GM19240 (cell line): ENCODE measurements around the gene FIP1L1.
"Not testable (repeated sequence)": the region's sequence is repeated elsewhere in the genome, so short reads cannot be mapped to it uniquely, and the experiment has no call there.

ENCODE experiments used
- DNase-seq: peaks from one replicate; pipeline ENCODE4 v3.0.0; 2011; ENCODE audit warnings: low spot score; ENCODE audit not compliant: insufficient read length

Gene FIP1L1

DNA sequence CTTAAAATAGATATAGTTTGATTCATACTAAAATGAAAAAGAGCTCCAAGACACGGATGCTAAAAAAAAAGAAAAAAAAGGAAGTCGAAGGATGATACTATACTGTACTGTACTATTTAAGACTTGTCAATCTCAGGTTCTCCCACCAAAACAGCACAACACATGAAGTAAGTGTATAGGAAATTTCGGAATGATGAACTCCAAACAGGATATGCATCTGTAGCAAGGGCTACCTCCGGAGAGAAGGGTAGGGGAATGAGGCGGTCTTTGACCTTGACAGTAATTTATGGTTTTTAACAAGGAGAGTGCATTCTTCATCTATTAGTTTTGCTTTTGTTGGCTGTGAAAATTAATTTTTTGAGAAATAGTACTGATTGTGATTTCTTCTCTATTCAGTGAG, 541 bp upstream of the FIP1L1 start:
- no peak for DNase-seq

DNA sequence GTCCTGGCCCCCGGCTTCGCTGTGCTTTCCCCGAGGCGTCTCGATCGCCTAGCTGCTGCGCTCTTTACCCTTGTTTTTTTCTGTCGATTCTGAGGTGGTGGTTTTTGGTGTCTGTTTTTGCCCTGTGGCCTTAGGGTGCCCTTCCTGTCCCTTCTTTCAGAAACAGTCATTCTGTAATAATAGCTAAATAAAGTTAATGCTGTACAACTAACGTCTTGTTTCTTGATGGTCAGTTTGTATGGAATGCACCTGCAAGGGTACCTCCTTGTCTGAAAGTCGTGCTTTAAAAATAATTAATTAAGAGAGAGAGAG, 686 bp downstream of the FIP1L1 start:
- no peak for DNase-seq

DNA sequence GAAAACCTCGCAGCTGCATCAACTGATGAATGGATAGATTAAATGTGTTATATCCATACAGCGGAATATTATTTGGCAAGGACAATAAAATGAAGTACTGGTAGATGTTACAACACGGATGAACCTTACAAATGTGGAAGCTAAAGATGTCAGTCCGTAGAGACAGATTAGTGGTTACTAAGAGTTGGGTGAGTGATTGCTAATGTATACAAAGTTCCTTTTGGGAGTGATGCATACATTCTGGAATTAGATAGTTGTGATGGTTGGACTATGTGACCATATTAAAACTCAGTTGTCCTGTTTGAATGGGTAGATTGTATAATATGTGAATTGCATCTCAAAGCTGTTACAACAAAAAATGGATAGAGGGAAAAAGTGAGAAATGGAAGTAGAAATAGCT, 2.8 kb downstream of the FIP1L1 start:
- no peak for DNase-seq

DNA sequence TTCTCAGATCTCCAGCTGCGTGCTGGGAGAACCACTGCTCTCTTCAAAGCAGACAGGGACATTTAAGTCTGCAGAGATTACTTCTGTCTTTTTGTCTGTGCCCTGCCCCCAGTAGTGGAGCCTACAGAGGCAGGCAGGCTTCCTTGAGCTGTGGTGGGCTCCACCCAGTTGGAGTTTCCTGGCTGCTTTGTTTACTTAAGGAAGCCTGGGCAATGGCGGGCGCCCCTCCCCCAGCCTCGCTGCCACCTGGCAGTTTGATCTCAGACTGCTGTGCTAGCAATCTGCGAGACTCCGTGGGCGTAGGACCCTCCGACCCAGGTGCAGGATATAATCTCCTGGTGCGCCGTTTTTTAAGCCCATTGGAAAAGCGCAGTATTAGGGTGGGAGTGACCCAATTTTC, 32.0 kb downstream of the FIP1L1 start:
- DNase-seq: not testable (repeated sequence)

DNA sequence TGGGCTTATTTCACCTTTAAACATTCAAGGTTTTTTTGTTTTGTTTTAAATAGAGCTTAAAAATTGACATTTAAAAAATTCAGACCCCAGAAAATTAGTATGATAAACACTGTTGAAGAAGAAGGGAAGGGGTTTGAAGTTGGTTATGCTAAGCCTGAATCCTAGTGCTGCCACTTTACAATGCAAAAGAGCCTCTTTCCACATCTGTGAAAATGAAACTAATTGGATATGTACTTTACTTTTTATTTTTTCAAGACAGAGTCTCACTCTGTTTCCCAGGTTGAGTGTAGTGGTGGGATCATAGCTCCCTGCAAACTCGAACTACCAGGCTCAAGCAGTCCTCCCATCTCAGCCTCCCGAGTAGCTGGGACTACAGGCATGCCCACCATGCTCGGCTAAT, 41.8 kb downstream of the FIP1L1 start:
- no peak for DNase-seq

DNA sequence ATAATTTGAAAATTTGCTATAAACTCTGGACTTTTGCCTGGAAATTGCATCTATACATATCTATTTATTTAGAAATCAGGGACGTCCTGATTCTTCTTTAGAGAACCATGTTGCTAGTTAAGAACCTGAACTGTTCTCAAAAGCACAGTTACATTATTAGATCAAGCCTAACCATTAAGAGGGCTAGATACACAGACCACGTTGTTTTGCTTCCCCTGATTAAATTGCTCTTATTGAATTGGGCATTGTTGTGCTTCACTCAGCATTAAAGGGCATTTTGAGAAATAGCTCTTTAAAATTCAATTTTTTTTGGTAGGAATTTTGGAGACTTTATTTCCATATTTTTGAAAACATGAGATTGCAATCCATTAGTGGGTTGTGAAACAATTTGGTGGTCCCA, 44.4 kb downstream of the FIP1L1 start:
- DNase-seq: no peak

DNA sequence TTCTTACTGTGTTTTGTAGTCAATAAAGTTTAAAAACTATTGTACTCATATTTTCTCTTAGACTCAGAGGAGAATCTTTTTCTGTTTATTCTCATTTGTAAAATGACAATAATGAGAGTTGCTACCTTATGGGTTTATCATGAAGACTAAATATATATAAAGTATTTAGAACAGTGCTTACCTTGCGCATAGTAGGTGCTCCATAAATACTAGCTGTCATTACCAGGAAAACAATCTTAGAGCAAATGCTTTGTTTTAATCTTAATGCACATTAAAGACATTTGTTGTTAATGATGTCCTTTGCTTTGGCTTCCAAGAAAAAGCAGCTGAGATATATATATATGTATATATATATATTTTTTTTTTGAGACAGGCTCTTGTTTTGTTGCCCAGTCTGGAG, 44.9 kb downstream of the FIP1L1 start:
- DNase-seq: no peak

DNA sequence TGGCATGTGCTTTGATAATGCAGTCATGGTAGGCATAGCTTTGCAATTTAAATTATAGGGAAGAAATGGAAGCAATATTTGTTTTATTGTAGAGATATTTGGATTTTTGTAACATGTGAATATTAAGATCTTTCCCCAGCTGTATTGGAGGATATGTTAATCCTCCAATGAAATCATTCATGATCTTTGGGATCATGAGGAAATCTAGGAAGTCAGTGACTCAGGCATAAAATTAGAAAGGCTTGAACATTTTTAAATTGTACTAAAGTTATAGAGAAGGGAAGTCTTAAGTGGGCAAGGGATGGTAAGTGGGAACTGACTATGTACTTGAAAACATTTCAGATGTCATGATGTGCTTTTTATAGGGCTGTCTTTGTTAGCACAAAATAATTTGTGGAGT, 46.8 kb downstream of the FIP1L1 start:
- no peak for DNase-seq

DNA sequence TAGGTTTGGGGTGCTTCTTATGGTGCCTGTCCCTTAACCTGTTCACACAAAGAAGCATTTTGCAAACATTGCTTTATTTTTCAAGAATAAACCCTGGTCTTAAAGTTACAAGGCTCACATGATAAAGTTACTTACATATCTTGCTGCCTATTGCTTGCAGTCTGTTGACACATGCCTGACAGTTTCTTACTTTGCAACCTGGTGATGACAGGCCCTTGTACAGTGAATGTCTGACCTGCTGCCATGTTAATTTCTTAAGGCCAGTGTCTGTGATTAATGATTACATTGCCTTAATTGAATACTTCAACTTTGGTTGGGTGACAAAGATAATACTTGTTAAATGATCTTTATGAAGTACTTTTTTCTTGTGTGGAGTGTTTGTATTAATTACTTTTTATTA, 49.9 kb downstream of the FIP1L1 start:
- no peak for DNase-seq

DNA sequence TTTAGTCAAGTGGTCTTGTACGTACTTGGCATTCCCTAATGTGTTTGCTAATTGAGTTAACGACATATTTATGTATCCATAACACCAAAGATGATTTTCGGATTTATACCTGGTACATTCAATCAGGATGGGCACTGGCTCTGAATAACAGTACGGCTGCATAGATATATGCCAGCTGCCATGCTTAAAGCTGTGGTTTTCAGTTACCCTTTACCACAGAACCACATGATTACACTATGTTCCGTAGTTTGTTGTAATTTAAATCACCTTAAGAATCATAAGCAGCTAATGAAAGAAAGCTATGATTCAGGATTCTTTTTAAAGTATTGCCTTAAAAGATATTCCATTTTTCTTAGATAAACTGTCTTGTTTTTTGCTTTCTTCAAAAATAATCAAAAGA, 53.6 kb downstream of the FIP1L1 start:
- DNase-seq: no peak

DNA sequence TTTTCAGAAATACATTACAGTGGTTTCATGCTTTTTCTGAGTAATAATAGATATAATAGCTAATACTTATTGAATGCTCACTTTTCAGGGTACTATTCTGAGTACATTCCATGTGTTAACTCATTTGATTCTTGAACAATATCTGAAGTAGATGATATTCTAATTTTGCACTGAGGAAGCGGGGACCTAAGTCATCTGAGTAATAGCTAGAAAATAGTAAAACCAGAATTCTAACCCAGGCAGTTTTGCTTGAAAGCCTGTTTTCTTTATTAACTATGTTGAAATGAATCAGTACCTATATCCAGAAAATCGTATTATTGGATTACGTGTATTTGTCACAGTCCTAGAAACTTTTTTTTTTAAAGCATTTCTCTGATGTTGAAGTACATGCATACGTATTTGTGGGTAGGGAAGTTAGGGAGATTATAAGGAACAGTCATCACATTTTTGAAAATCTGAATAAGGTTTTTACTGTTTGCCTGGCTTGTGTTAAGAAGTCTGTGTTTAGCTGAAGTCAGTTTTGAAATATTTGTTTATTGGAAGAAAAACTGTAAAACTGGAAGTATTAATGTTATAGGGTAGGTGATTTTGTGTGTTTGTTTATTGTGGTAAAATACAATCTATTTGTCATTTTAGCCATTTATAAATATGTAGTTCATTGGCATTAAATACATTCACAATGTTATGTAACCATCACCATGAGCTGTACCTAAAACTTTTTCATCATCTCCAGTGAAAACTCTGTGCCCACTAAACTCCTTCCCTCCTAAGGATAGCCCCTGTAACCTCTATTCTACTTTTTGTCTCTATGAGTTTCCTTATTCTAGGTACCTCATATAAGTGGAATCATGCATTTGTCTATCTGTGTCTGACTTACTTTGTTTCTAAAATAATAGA, 55.3 kb downstream of the FIP1L1 start:
- no peak for DNase-seq

DNA sequence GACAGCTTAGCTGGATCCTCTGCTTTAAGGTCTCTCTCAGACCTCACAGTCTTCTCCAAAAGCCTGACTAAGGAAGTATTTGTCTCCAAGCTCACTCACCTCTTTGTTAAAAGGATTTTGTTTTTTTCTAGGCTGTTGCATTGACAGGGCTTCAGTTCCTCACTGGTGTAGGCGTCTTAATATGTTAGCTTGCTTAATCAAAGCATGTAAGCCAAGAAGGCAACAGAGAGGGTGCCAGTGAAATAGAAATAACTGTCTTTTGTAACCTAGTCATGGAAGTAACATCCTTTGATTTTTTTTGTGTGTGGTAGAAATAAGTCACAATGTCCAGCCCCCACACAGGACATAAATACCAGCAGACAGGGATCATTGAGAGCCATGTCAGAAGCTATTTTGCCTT, 58.8 kb downstream of the FIP1L1 start:
- no peak for DNase-seq

DNA sequence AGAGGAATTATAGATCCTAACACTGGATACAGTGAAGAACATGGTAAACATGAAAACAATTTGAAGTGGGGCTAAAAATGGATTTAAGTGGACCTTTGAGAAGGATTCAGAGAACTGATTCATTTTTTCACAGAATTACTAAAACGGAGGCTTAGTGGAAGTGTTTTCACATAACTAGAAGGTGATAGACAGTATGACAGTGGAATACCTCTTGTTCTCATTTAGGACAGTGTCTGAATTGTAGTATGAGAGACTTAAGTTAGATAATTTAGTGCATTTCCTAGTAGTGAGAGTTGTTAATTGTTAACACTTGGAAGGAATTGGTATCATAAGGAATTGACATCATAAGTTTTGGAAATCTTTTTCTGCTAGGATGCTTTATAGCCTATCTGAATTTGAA, 64.1 kb downstream of the FIP1L1 start:
- DNase-seq: no peak

DNA sequence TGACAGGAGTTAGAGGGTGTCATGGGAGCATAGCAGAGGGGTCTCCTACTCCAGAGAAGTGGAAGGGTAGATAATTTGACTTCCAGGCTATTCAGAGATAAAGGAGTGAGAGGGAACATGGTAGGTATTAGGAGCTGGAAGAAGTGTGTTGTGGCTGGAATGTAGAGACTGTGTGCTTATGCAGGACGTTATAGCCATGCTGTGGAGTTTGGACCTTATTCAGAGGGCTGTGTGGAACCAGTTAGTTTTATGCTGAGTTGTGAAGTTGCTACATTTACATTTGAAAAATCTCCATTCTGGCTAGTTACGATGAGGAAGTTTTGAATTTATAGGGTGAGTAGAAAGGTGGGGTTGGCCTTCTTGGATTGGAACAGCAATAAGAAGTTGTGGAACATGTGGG, 67.5 kb downstream of the FIP1L1 start:
- DNase-seq: no peak

DNA sequence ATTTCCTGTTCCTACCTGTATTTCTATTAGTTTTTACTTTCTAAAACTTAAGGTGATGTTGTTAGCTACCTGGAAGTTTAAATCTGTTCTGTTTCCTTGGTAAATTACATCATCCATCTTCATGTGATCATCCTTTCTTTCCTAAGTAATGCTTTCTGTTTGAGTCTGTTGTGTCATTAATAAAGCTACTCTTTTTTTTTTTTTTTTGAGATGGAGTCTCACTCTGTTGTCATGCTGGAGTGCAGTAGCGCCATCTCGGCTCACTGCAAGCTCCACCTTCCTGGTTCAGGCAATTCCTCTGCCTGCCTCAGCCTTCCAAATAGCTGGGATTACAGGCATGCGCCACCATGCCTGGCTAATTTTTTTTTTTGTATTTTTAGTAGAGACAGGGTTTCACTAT, 73.3 kb downstream of the FIP1L1 start:
- DNase-seq: no peak

DNA sequence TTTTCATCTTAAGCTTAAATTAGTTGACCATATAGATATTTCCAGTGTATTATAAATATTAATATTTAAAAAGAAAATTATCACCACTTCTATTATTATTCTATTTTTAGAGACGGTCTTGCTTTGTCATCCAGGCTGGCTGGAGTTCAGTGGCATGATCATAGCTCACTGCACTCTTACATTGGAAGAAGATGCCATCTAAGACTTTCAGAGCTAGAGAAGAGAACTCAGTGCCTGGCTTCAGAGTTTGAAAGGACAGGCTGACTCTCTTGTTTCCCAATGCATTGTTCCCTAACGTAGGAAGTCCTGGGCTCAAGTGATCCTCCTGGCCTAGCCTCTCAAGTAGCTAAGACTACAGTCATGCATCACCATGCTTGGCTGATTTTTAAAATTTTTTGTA, 75.9 kb downstream of the FIP1L1 start:
- DNase-seq: no peak

DNA sequence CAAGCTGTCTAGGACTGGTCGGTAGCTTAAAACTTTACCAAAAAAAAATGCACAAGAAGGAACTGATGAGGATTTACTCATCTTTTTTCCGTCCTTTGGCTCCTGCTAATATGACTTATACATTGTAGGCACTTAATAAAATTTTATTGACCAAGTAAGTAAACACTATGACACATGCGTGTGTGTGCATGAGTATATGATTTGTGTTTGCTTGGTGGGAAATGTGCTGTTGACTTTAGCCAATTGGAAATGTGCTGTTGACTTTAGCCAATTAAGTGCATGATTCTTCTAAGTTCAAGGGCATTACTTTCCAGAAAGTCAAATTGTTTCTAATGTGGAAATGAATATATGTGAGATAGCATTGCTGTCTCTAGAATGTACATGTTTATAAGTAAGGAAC, 78.3 kb downstream of the FIP1L1 start:
- no peak for DNase-seq

DNA sequence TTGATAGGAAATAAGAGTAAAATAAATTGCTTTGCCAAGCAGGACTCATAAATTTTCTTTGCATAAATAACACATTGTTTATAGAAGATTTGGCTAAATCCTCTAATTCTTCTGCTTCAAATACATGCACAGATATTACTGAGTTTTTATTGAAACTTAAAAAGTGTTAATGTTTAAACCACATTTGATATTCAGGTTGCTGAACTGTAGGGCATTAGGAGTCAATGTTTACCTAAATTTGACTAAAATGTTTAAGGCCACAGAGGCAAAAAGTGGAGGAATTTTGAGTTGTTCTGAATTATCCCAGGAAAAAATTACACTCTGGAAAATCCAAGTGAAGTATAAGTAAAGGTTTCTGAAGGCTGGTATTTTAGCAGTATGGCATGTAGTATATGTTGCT, 78.7 kb downstream of the FIP1L1 start:
- no peak for DNase-seq

DNA sequence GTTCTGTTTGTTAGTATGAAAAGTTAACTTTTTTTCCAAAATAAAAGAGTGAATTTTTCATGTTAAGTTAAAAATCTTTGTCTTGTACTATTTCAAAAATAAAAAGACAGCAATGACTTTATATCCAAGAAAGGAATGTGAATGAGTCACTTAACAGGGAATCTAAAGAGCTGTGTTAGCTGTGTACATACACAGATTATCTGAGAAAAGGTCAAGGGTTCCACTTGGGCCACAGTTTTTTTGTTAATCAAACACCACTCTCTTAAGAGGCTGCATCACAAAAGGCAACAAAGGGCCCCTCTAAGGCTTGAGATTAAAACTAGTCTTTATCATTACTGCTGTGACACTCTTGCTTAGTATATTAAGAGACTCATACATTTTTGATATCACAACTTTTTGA, 82.1 kb downstream of the FIP1L1 start:
- no peak for DNase-seq

DNA sequence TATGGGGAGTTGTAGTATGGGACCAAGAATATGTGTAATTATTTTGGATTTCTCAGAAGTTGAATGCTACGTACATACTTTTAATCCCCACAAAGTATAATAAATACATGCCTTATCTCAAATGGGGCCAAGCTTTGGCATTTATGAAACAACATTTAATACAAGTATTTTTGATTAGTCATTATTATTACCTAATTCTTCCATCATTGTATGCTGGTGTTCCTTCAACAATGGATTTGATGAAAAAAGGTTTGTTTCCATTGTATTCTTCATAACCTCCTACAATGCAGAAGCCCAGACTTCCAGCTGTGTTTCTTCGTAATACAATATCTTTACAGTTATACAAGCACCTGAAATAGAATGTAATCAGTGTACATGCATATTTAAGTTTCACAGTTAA, 83.8 kb downstream of the FIP1L1 start:
- no peak for DNase-seq

DNA sequence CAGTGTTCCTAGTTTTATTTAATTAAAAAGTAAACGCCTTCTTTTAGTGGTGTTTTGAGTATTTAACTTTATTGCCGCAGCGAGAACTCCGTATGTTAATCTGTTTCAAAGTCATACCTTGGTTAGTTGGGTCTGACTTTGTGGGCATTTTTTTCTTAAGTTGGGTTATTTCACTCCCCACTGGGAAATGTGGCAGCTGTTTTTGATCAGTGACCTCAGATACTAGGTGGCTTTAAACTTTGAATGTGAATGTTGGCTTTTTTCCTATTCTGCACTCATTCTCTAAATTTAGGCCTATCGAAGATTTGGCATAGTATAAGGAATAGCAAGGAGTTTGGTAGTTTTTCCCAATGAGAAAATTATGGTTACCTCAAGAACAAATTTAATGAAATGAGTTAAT, 85.9 kb downstream of the FIP1L1 start:
- DNase-seq: no peak

DNA sequence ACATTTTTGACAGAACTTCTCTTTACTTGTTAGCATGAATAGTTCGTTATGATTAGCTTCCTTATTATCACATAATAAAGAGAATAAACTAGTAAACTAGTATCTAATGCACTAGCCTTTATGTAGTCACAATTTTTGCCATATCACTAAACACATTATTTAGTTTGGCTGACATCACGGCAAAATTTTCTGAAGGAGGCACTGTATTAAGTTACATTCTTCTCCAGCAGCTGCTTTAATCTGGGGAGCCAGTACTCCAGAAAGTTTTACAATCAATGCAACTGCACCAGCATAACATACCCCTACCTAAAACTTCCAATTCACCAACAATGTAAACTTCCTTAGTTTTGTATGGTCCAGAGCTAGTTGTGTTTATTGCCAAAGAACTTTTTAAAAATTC, 87.8 kb downstream of the FIP1L1 start:
- no peak for DNase-seq

DNA sequence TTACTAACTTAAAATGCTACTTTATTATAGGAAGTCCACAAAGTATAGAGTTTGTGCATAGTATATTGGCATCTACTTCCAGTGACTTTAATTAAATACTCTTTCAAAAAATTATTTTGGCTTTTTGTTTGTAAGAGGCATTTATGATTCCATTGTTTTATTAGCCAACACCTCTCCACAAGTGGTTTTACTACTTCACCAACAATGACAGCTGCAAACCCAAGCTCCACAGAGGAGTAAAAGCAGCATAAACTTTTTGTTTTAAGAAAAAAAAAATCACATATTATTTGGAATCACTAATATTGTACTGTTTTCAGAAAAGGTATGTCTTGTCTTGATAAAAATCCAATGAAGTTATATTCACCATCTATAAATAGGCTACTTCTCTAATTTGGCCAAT, 88.5 kb downstream of the FIP1L1 start:
- DNase-seq: no peak

DNA sequence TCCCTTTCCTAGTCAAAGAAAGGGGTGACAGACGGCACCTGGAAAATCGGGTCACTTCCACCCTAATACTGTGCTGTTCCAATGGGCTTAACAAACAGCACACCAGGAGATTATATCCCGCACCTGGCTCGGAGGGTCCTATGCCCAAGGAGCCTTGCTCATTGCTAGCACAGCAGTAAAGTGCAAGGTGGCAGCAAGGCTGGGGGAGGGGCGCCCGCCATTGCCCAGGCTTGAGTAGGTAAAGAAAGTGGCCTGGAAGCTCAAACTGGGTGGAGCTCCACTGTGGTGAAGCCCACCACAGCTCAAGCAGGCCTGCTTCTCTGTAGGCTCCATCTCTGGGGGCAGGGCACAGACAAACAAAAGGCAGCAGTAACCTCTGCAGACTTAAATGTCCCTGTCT, 89.1 kb downstream of the FIP1L1 start:
- not testable (repeated sequence) for DNase-seq
